ENCODE results near the gene DUOX1. TPM values are rescaled to one million over a fixed set of nuclear protein-coding genes. Genes with fewer than 3 reads are reported as not detected.
"Not testable (repeated sequence)": the region's sequence is repeated elsewhere in the genome, so short reads cannot be mapped to it uniquely, and the experiment has no call there.

DUOX1 gene
- total RNA-seq (not detected in 2 replicates), polyA plus RNA-seq (not detected in 2 replicates), polyA minus RNA-seq (not detected in 2 replicates), Bru-seq, nascent RNA (percentile 3 among the genes with signal in this experiment), BruChase-seq, experiment 1, labeled RNA remaining after a 6-hour chase (percentile 3 among the genes with signal in this experiment), BruChase-seq, experiment 2, labeled RNA remaining after a 2-hour chase (percentile 3 among the genes with signal in this experiment)
- not detected in 2 replicates for polyA plus RNA-seq (2011; cell fraction: cytosol; rRNA removed)
- not detected in 2 replicates for polyA plus RNA-seq (2011; cell fraction: nucleus; rRNA removed)
- polyA plus RNA-seq (2012), result 0.38 and 0.62 TPM in 2 replicates
- polyA minus RNA-seq (2011; cell fraction: cytosol; rRNA and poly(A)+ RNA removed), result not detected
- polyA minus RNA-seq (2011; cell fraction: nucleus; rRNA and poly(A)+ RNA removed), result not detected in 2 replicates
- long read RNA-seq, partial matches to known transcripts, result 0 of 40 reads
- long read RNA-seq, other reads (novel, unspliced or antisense), result 40 of 40 reads

GRCh38 chr15:45129651-45130129 lies at the start of gene DUOX1, which contains the start of gene DUOXA1:
Gene DUOX1 (plus strand): TSS chr15:45129994. CDS start chr15:45131967, 1,973 bp downstream.
Gene DUOXA1 (minus strand): TSS chr15:45129879. CDS start chr15:45123014, 6,865 bp downstream.
- BruUV-seq (replicated peaks), result no TSS peak
- POLR2A ChIA-PET, result no interaction called here

GRCh38 chr15:45080593-45080992 lies 49.2 kb upstream of the DUOX1 start:
- POLR2A ChIA-PET; FAIRE-seq; H3K9me3 ChIP-seq (replicated peaks; ENCODE audit: control insufficient read depth, insufficient read depth, low read length); BruUV-seq (replicated peaks); intact Hi-C loops (cut with micrococcal nuclease); H2AFZ ChIP-seq (ENCODE audit: low read depth, low read length); H3K4me1 ChIP-seq (ENCODE audit: control insufficient read depth, extremely low read depth, insufficient read depth, low read length); H3K9ac ChIP-seq (replicated peaks; ENCODE audit: extremely low read depth, insufficient read depth, low read length); DNase-seq (ENCODE audit: low read depth, low spot score); H3K27ac ChIP-seq (ENCODE audit: insufficient read depth, low read depth, low read length); dilution Hi-C loops (cut with MboI; ENCODE audit: extremely low pct_ligation_motif_present, low sequenced_read_pairs); H4K20me1 ChIP-seq (replicated peaks; ENCODE audit: control insufficient read depth, extremely low read depth, insufficient read depth, low read length); H3K4me2 ChIP-seq (ENCODE audit: insufficient read depth, low read length); H3K9me1 ChIP-seq (replicated peaks; ENCODE audit: control insufficient read depth, extremely low read depth, insufficient read depth, low read length); H3K4me3 ChIP-seq (replicated peaks in 1 of 3; ENCODE audit: insufficient read depth in 1 of 3, low read depth in 1 of 3, low read length in 3 of 3); H3K79me2 ChIP-seq (ENCODE audit: control insufficient read depth, insufficient read depth, low read length); H3K36me3 ChIP-seq (ENCODE audit: control insufficient read depth in 2 of 2, extremely low read depth in 1 of 2, insufficient read depth in 2 of 2, low read length in 2 of 2): not testable (repeated sequence)
- CTCF ChIA-PET, result interaction anchor here (0.6 to 1.7 kb wide), 2 partner anchors 37 to 715 kb away, joined by 3 to 7 read pairs; no protein-coding TSS in a partner anchor
- peaks cover 13 to 14% of the 10 kb centered on the region in 2 experiments for H3K27me3 ChIP-seq (ENCODE audit: control insufficient read depth in 2 of 2, insufficient read depth in 2 of 2, low read length in 2 of 2)

More at GRCh38 chr15:45129651-45130129, at the start of gene DUOX1, which contains the start of gene DUOXA1:
- H3K4me1 ChIP-seq (ENCODE audit: control insufficient read depth, extremely low read depth, insufficient read depth, low read length), result no peaks in the 10 kb centered on the region
- no peak for TF ChIP-seq POLR2AphosphoS5 (IDR thresholded peaks at IDR 0.05; ENCODE audit: insufficient read depth, low read depth, low read length)
- peak; percentile 54 for TF ChIP-seq EZH2 (IDR thresholded peaks at IDR 0.05; ENCODE audit: borderline replicate concordance, low read depth, low read length, severe bottlenecking)
- CTCF ChIA-PET, result interaction anchor here (1.1 to 2.7 kb wide), 2 partner anchors 11 to 76 kb away, joined by 3 to 17 read pairs; no protein-coding TSS in a partner anchor
- no peaks in the 10 kb centered on the region for H4K20me1 ChIP-seq (replicated peaks; ENCODE audit: control insufficient read depth, extremely low read depth, insufficient read depth, low read length)
- H3K4me2 ChIP-seq (ENCODE audit: insufficient read depth, low read length), result no peak within 1 kb of the TSS
- no peaks in the 10 kb centered on the region for H3K9me1 ChIP-seq (replicated peaks; ENCODE audit: control insufficient read depth, extremely low read depth, insufficient read depth, low read length)
- intact Hi-C loops (cut with micrococcal nuclease), result no loop called here
- H3K79me2 ChIP-seq (ENCODE audit: control insufficient read depth, insufficient read depth, low read length), result no peaks in the 10 kb centered on the region
- peaks cover 80 to 90% of the 10 kb centered on the region in 2 experiments for H3K27me3 ChIP-seq (ENCODE audit: control insufficient read depth in 2 of 2, insufficient read depth in 2 of 2, low read length in 2 of 2)
- no peak within 1 kb of the TSS for H3K9ac ChIP-seq (replicated peaks; ENCODE audit: extremely low read depth, insufficient read depth, low read length)
- H2AFZ ChIP-seq (ENCODE audit: low read depth, low read length), result no peak within 1 kb of the TSS
- H3K36me3 ChIP-seq (ENCODE audit: control insufficient read depth in 2 of 2, extremely low read depth in 1 of 2, insufficient read depth in 2 of 2, low read length in 2 of 2), result no peaks in the 10 kb centered on the region
- FAIRE-seq (no peak), DNase-seq (ENCODE audit: low read depth, low spot score) (no peak)
- H3K4me3 ChIP-seq (replicated peaks in 1 of 3; ENCODE audit: insufficient read depth in 1 of 3, low read depth in 1 of 3, low read length in 3 of 3), result no peak within 1 kb of the TSS
- H3K27ac ChIP-seq (ENCODE audit: insufficient read depth, low read depth, low read length), result no peak within 1 kb of the TSS
- dilution Hi-C loops (cut with MboI; ENCODE audit: extremely low pct_ligation_motif_present, low sequenced_read_pairs), result no loop called here
- no peaks in the 10 kb centered on the region for H3K9me3 ChIP-seq (replicated peaks; ENCODE audit: control insufficient read depth, insufficient read depth, low read length)

DNA sequence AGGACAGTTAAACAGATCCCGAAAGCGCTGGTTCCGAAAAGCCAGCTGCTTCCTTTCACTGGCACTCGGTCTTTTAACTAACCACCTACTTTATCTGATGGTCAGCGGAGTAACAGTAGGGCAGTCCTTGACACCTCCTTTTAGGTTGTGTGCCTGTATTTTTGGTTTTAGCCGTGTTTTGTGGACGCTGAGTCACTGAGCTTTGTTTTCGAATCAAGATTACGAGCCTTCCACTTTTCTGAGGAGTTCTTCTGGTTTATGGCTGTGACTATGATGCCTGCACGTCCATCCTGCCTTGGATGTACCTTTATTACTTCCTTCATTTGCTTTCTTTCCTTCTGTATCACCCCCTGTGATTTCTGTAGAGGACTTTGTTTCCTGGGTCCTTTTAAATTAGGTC lies 47.4 kb upstream of the DUOX1 start:
- H3K9ac ChIP-seq (replicated peaks; ENCODE audit: extremely low read depth, insufficient read depth, low read length); H3K4me2 ChIP-seq (ENCODE audit: insufficient read depth, low read length); H4K20me1 ChIP-seq (replicated peaks; ENCODE audit: control insufficient read depth, extremely low read depth, insufficient read depth, low read length); H3K27ac ChIP-seq (ENCODE audit: insufficient read depth, low read depth, low read length); dilution Hi-C loops (cut with MboI; ENCODE audit: extremely low pct_ligation_motif_present, low sequenced_read_pairs); H3K36me3 ChIP-seq (ENCODE audit: control insufficient read depth in 2 of 2, extremely low read depth in 1 of 2, insufficient read depth in 2 of 2, low read length in 2 of 2); H2AFZ ChIP-seq (ENCODE audit: low read depth, low read length); H3K79me2 ChIP-seq (ENCODE audit: control insufficient read depth, insufficient read depth, low read length); CTCF ChIA-PET; H3K4me1 ChIP-seq (ENCODE audit: control insufficient read depth, extremely low read depth, insufficient read depth, low read length); POLR2A ChIA-PET; H3K9me3 ChIP-seq (replicated peaks; ENCODE audit: control insufficient read depth, insufficient read depth, low read length); BruUV-seq (replicated peaks); DNase-seq (ENCODE audit: low read depth, low spot score); H3K4me3 ChIP-seq (replicated peaks in 1 of 3; ENCODE audit: insufficient read depth in 1 of 3, low read depth in 1 of 3, low read length in 3 of 3); FAIRE-seq; H3K9me1 ChIP-seq (replicated peaks; ENCODE audit: control insufficient read depth, extremely low read depth, insufficient read depth, low read length); intact Hi-C loops (cut with micrococcal nuclease): not testable (repeated sequence)
- H3K27me3 ChIP-seq (ENCODE audit: control insufficient read depth in 2 of 2, insufficient read depth in 2 of 2, low read length in 2 of 2), result peaks cover 19 to 20% of the 10 kb centered on the region in 2 experiments
